NCI-H146 (cell line): ENCODE data around the gene UNC5A.

Experiments used
- DNase-seq: peaks from one replicate; lab custom pipeline; 2025; lab: John Stamatoyannopoulos, UW

The UNC5A gene

GRCh38 chr5:176821441-176821840 is 11.1 kb downstream of the UNC5A start:
- DNase-seq: no peak

GRCh38 chr5:176822041-176822792 is 11.9 kb downstream of the UNC5A start:
- DNase-seq: no peak

GRCh38 chr5:176822793-176823481 is 12.6 kb downstream of the UNC5A start:
- no peak for DNase-seq

- no peak for DNase-seq
Measured at GRCh38 chr5:176823869-176824412, 13.6 kb downstream of the UNC5A start.

- no peak for DNase-seq
Measured at GRCh38 chr5:176824604-176825003, 14.2 kb downstream of the UNC5A start.

- DNase-seq: no peak
Measured at GRCh38 chr5:176825234-176825633, 14.9 kb downstream of the UNC5A start.

- DNase-seq: no peak
Measured at GRCh38 chr5:176825957-176826356, 15.6 kb downstream of the UNC5A start.

- DNase-seq: no peak
Measured at GRCh38 chr5:176827736-176828414, 17.5 kb downstream of the UNC5A start.

GRCh38 chr5:176829320-176829719 is 19.0 kb downstream of the UNC5A start:
- DNase-seq: no peak

GRCh38 chr5:176830422-176830994 is 20.1 kb downstream of the UNC5A start:
- no peak for DNase-seq

GRCh38 chr5:176830995-176831423 is 20.6 kb downstream of the UNC5A start:
- DNase-seq: no peak

- DNase-seq: no peak
Measured at GRCh38 chr5:176831425-176831824, 21.1 kb downstream of the UNC5A start.

GRCh38 chr5:176832162-176832561 is 21.8 kb downstream of the UNC5A start:
- no peak for DNase-seq

GRCh38 chr5:176833286-176833685 is 22.9 kb downstream of the UNC5A start:
- no peak for DNase-seq

- DNase-seq: no peak
Measured at GRCh38 chr5:176835918-176836317, 25.6 kb downstream of the UNC5A start.

- no peak for DNase-seq
Measured at GRCh38 chr5:176836811-176837706, 26.7 kb downstream of the UNC5A start.

GRCh38 chr5:176837707-176838115 is 27.4 kb downstream of the UNC5A start:
- no peak for DNase-seq

GRCh38 chr5:176843673-176844072 is 33.3 kb downstream of the UNC5A start:
- DNase-seq: no peak

- no peak for DNase-seq
Measured at GRCh38 chr5:176844281-176844680, 33.9 kb downstream of the UNC5A start.

- DNase-seq: no peak
Measured at GRCh38 chr5:176844706-176845391, 34.5 kb downstream of the UNC5A start.

GRCh38 chr5:176845392-176845713 is 35.0 kb downstream of the UNC5A start:
- no peak for DNase-seq
